Measurements from ENCODE around the gene FBXO47. TPM values are rescaled to one million over a fixed set of nuclear protein-coding genes. Genes with fewer than 3 reads are reported as not detected.

FBXO47 gene
- total RNA-seq, 1 experiment from 2014 or later = not detected

GRCh38 chr17:39009581-39010001 is 42.4 kb upstream of the FBXO47 start:
- H2AFZ ChIP-seq (ENCODE audit: low read length) = no peak overlapping the region
- no peak overlapping the region for H3K4me3 ChIP-seq (ENCODE audit: low read length)
- no peak overlapping the region for H3K27ac ChIP-seq (ENCODE audit: low read length)
- no peaks in the 10 kb centered on the region for H3K9me3 ChIP-seq (ENCODE audit: low read length)
- no peaks in the 10 kb centered on the region for H3K27me3 ChIP-seq (ENCODE audit: low read length)
- H3K4me2 ChIP-seq (ENCODE audit: low read depth, low read length, poor library complexity, severe bottlenecking) = no peak overlapping the region
- no peaks in the 10 kb centered on the region for H4K20me1 ChIP-seq (ENCODE audit: insufficient read depth, low read depth, low read length)
- no peak overlapping the region for H3K9ac ChIP-seq (ENCODE audit: low read length)
- no peaks in the 10 kb centered on the region for H3K36me3 ChIP-seq (ENCODE audit: insufficient read depth, low read length)
- no peak for DNase-seq
- no peaks in the 10 kb centered on the region for H3K9me2 ChIP-seq (replicated peaks; ENCODE audit: insufficient read depth, low read length)
- H3K4me1 ChIP-seq (ENCODE audit: low read length) = no peaks in the 10 kb centered on the region
- H3K79me2 ChIP-seq (ENCODE audit: low read length) = no peaks in the 10 kb centered on the region

DNA sequence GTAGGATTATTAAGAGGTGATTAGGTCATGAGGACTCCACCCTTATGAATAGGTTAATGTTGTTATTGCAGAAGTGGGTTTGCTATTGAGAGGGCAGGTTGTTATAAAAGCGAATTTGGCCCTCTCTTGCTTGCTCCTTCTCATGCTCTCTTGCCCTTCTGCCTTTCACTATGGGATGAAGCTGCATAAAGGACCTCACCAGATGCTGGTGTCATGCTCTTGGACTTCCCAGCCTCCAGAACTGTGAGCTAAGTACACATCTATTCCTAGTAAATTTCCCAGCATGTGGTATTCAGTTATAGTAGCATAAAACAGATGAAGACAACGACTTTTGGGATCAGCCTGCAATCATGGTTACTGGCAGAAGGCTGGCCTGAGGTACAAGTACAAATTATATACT is 41.4 kb upstream of the FBXO47 start:
- Histone ChIP-seq H4K20me1 (ENCODE audit: insufficient read depth, low read depth, low read length) (no peaks in the 10 kb centered on the region), H3K79me2 (ENCODE audit: low read length) (no peaks in the 10 kb centered on the region), H2AFZ (ENCODE audit: low read length) (no peak overlapping the region), H3K36me3 (ENCODE audit: insufficient read depth, low read length) (no peaks in the 10 kb centered on the region), H3K9ac (ENCODE audit: low read length) (no peak overlapping the region), H3K27me3 (ENCODE audit: low read length) (no peaks in the 10 kb centered on the region), H3K4me2 (ENCODE audit: low read depth, low read length, poor library complexity, severe bottlenecking) (no peak overlapping the region), H3K4me3 (ENCODE audit: low read length) (no peak overlapping the region), H3K9me3 (ENCODE audit: low read length) (no peaks in the 10 kb centered on the region), H3K27ac (ENCODE audit: low read length) (no peak overlapping the region), H3K4me1 (ENCODE audit: low read length) (no peaks in the 10 kb centered on the region), H3K9me2 (replicated peaks; ENCODE audit: insufficient read depth, low read length) (no peaks in the 10 kb centered on the region)
- no peak for DNase-seq

DNA sequence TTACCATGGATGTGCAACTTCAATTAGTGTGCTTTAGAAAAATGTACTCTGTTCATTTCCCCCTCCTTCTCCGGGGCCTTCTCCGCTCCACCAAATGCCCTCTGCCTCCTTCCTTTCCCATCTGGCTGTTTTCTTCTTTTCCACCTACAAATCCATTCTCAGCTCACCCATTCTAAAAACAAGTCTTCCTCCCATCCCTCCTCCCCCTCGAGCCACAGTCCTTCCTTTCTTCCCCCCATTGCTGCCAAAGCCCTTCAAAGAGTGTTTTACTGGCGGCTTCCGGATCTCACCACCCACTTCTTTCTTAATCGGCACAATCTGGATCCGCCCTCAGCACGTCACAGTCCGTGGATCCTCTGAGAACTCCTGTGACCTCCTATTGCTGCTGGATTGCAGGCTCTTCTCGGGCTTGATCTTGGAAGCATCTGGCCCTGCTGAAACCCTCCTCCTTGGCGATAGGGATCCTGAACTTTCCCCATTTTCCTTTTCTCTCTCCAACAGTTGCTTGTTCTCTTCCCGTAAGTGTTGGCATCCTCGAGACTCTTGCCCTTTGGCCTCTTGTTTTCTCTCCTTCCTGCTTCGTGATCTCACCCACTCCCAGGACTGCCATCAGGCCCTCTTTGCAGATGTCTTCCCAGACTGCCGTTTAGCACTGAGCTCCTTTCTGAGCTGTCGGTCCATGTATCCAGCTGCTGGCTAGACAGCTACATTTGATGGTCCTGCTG is 36.0 kb upstream of the FBXO47 start:
- Histone ChIP-seq H3K9me2 (replicated peaks; ENCODE audit: insufficient read depth, low read length) (no peaks in the 10 kb centered on the region), H3K4me2 (ENCODE audit: low read depth, low read length, poor library complexity, severe bottlenecking) (no peak overlapping the region), H2AFZ (ENCODE audit: low read length) (no peak overlapping the region), H3K4me3 (ENCODE audit: low read length) (no peak overlapping the region), H4K20me1 (ENCODE audit: insufficient read depth, low read depth, low read length) (no peaks in the 10 kb centered on the region), H3K36me3 (ENCODE audit: insufficient read depth, low read length) (no peaks in the 10 kb centered on the region), H3K79me2 (ENCODE audit: low read length) (no peaks in the 10 kb centered on the region), H3K27ac (ENCODE audit: low read length) (no peak overlapping the region), H3K27me3 (ENCODE audit: low read length) (no peaks in the 10 kb centered on the region), H3K4me1 (ENCODE audit: low read length) (no peaks in the 10 kb centered on the region), H3K9me3 (ENCODE audit: low read length) (no peaks in the 10 kb centered on the region), H3K9ac (ENCODE audit: low read length) (no peak overlapping the region)
- DNase-seq = no peak

GRCh38 chr17:39001703-39002637 is 34.8 kb upstream of the FBXO47 start:
- no peak overlapping the region for H2AFZ ChIP-seq (ENCODE audit: low read length)
- H3K4me2 ChIP-seq (ENCODE audit: low read depth, low read length, poor library complexity, severe bottlenecking) = no peak overlapping the region
- H3K9ac ChIP-seq (ENCODE audit: low read length) = no peak overlapping the region
- H3K27me3 ChIP-seq (ENCODE audit: low read length) = no peaks in the 10 kb centered on the region
- H3K4me1 ChIP-seq (ENCODE audit: low read length) = no peaks in the 10 kb centered on the region
- no peak overlapping the region for H3K4me3 ChIP-seq (ENCODE audit: low read length)
- no peaks in the 10 kb centered on the region for H3K79me2 ChIP-seq (ENCODE audit: low read length)
- H3K36me3 ChIP-seq (ENCODE audit: insufficient read depth, low read length) = no peaks in the 10 kb centered on the region
- H3K9me3 ChIP-seq (ENCODE audit: low read length) = no peaks in the 10 kb centered on the region
- DNase-seq = no peak
- H3K27ac ChIP-seq (ENCODE audit: low read length) = no peak overlapping the region
- H3K9me2 ChIP-seq (replicated peaks; ENCODE audit: insufficient read depth, low read length) = no peaks in the 10 kb centered on the region
- H4K20me1 ChIP-seq (ENCODE audit: insufficient read depth, low read depth, low read length) = no peaks in the 10 kb centered on the region

DNA sequence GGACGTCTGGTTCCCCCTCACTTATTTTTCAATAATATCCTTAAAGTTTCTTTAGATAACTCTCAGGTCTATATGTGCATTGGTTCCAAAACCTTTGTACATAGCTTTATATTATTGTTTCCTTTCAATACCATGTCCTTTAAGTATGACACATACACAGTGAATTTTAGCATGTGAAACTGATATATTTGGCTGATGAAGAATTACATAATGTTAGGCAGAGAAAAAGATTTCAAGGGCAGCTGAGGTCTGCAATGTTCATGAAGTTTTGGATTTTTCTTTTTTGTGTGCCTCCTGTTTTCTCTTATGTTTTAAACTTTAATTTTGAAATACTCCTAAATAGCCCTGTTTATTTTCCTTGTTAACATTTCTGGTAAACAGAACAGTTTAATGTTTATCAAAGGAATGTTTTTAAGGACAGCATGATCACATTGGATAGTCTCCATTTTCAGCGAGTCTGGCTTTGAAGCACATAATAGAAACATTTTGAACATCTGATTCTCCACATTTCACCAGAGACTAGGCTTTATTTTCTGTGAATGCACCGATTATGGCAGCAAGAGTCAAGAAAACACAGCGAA is 32.9 kb upstream of the FBXO47 start:
- H3K4me3 ChIP-seq (ENCODE audit: low read length) = no peak overlapping the region
- H3K9ac ChIP-seq (ENCODE audit: low read length) = no peak overlapping the region
- no peak overlapping the region for H3K4me2 ChIP-seq (ENCODE audit: low read depth, low read length, poor library complexity, severe bottlenecking)
- H3K9me2 ChIP-seq (replicated peaks; ENCODE audit: insufficient read depth, low read length) = no peaks in the 10 kb centered on the region
- no peak for DNase-seq
- no peaks in the 10 kb centered on the region for H3K79me2 ChIP-seq (ENCODE audit: low read length)
- H2AFZ ChIP-seq (ENCODE audit: low read length) = no peak overlapping the region
- no peaks in the 10 kb centered on the region for H3K4me1 ChIP-seq (ENCODE audit: low read length)
- no peak overlapping the region for H3K27ac ChIP-seq (ENCODE audit: low read length)
- no peaks in the 10 kb centered on the region for H3K27me3 ChIP-seq (ENCODE audit: low read length)
- H3K36me3 ChIP-seq (ENCODE audit: insufficient read depth, low read length) = no peaks in the 10 kb centered on the region
- H3K9me3 ChIP-seq (ENCODE audit: low read length) = no peaks in the 10 kb centered on the region; the same call in 1 of the 2 replicates
- H4K20me1 ChIP-seq (ENCODE audit: insufficient read depth, low read depth, low read length) = no peaks in the 10 kb centered on the region

- Histone ChIP-seq H3K4me1 (ENCODE audit: low read length) (no peaks in the 10 kb centered on the region), H3K9ac (ENCODE audit: low read length) (no peak overlapping the region), H3K79me2 (ENCODE audit: low read length) (no peaks in the 10 kb centered on the region), H3K27ac (ENCODE audit: low read length) (no peak overlapping the region), H4K20me1 (ENCODE audit: insufficient read depth, low read depth, low read length) (no peaks in the 10 kb centered on the region), H3K9me2 (replicated peaks; ENCODE audit: insufficient read depth, low read length) (no peaks in the 10 kb centered on the region), H2AFZ (ENCODE audit: low read length) (no peak overlapping the region), H3K27me3 (ENCODE audit: low read length) (no peaks in the 10 kb centered on the region), H3K36me3 (ENCODE audit: insufficient read depth, low read length) (no peaks in the 10 kb centered on the region), H3K9me3 (ENCODE audit: low read length) (no peaks in the 10 kb centered on the region; the same call in 1 of the 2 replicates), H3K4me3 (ENCODE audit: low read length) (no peak overlapping the region), H3K4me2 (ENCODE audit: low read depth, low read length, poor library complexity, severe bottlenecking) (no peak overlapping the region)
- no peak for DNase-seq
Observed at GRCh38 chr17:38996660-38997337, 29.6 kb upstream of the FBXO47 start.

DNA sequence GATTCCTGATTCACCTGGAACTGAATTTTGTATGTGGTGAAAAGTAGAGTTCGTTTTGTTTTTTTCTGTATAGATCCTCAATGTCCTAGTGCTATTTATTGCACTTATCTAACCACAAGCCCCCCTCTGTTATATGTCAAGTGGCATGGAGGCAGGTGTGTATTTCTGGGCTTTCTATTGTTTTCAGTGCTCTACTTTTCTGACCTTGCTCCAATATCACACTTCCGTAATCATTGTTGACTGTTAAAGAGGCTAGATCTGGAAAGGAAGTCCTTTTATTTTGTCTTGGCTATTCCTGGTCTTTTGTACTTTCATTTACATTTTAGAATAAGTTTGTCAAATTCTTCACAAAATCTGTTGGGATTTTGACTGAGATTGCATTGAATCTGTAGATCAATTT is 26.8 kb upstream of the FBXO47 start:
- H4K20me1 ChIP-seq (ENCODE audit: insufficient read depth, low read depth, low read length) = no peaks in the 10 kb centered on the region
- no peaks in the 10 kb centered on the region; the same call in 1 of the 2 replicates for H3K9me3 ChIP-seq (ENCODE audit: low read length)
- no peaks in the 10 kb centered on the region for H3K9me2 ChIP-seq (replicated peaks; ENCODE audit: insufficient read depth, low read length)
- no peaks in the 10 kb centered on the region for H3K79me2 ChIP-seq (ENCODE audit: low read length)
- no peak for DNase-seq
- no peak overlapping the region for H3K4me3 ChIP-seq (ENCODE audit: low read length)
- H3K27me3 ChIP-seq (ENCODE audit: low read length) = no peaks in the 10 kb centered on the region
- H3K27ac ChIP-seq (ENCODE audit: low read length) = no peak overlapping the region
- no peak overlapping the region for H3K9ac ChIP-seq (ENCODE audit: low read length)
- H3K4me2 ChIP-seq (ENCODE audit: low read depth, low read length, poor library complexity, severe bottlenecking) = no peak overlapping the region
- H3K36me3 ChIP-seq (ENCODE audit: insufficient read depth, low read length) = no peaks in the 10 kb centered on the region
- H3K4me1 ChIP-seq (ENCODE audit: low read length) = no peaks in the 10 kb centered on the region
- H2AFZ ChIP-seq (ENCODE audit: low read length) = no peak overlapping the region

GRCh38 chr17:38984666-38985065 is 17.5 kb upstream of the FBXO47 start:
- DNase-seq = no peak
- H3K36me3 ChIP-seq (ENCODE audit: insufficient read depth, low read length) = no peaks in the 10 kb centered on the region
- no peak overlapping the region for H3K4me3 ChIP-seq (ENCODE audit: low read length)
- no peaks in the 10 kb centered on the region for H3K27me3 ChIP-seq (ENCODE audit: low read length)
- H3K4me1 ChIP-seq (ENCODE audit: low read length) = no peaks in the 10 kb centered on the region
- H3K79me2 ChIP-seq (ENCODE audit: low read length) = no peaks in the 10 kb centered on the region
- H4K20me1 ChIP-seq (ENCODE audit: insufficient read depth, low read depth, low read length) = no peaks in the 10 kb centered on the region
- H3K27ac ChIP-seq (ENCODE audit: low read length) = no peak overlapping the region
- H3K9me2 ChIP-seq (replicated peaks; ENCODE audit: insufficient read depth, low read length) = no peaks in the 10 kb centered on the region
- H3K4me2 ChIP-seq (ENCODE audit: low read depth, low read length, poor library complexity, severe bottlenecking) = no peak overlapping the region
- H3K9me3 ChIP-seq (ENCODE audit: low read length) = no peaks in the 10 kb centered on the region
- no peak overlapping the region for H2AFZ ChIP-seq (ENCODE audit: low read length)
- H3K9ac ChIP-seq (ENCODE audit: low read length) = no peak overlapping the region

Measured in Karpas-422 (cell line).